Activated naive CD4-positive, alpha-beta T cell treated with anti-CD3 and anti-CD28 coated beads for 36 hours (primary cell): ENCODE measurements around the gene EVI5. TPM values are rescaled to one million over a fixed set of nuclear protein-coding genes. Genes with fewer than 3 reads are reported as not detected.
A peak's percentile ranks its signal among the peaks of the same experiment; 100 is the strongest.

Experiments
- CTCF ChIA-PET: fragments of 350-600 bp; sonication (Branson Sonifier 250); formaldehyde crosslinking; loops from one replicate; lab custom pipeline; 2021; ENCODE audit warnings: antibody characterized with exemption; lab: Charles Lee
- DNase-seq: peaks from one replicate; pipeline ENCODE4 v3.0.0-alpha.2; 2020
- H3K27ac Mint-ChIP-seq: one replicate; pipeline ENCODE4 v1.8.0; 2021; ENCODE audit warnings: mild to moderate bottlenecking, mixed read lengths
- H3K27me3 Mint-ChIP-seq: one replicate; pipeline ENCODE4 v1.8.0; 2021; ENCODE audit warnings: low read depth, mixed read lengths
- H3K36me3 Mint-ChIP-seq: one replicate; pipeline ENCODE4 v1.8.0; 2021; ENCODE audit warnings: low read depth, mixed read lengths
- H3K4me1 Mint-ChIP-seq: one replicate; pipeline ENCODE4 v1.8.0; 2021; ENCODE audit warnings: low read depth, mixed read lengths
- H3K4me3 Mint-ChIP-seq: one replicate; pipeline ENCODE4 v1.8.0; 2021; ENCODE audit warnings: mild to moderate bottlenecking, moderate library complexity, mixed read lengths
- H3K9me3 Mint-ChIP-seq: one replicate; pipeline ENCODE4 v1.8.0; 2021; ENCODE audit warnings: mixed read lengths
- intact Hi-C: fragments of 100-400 bp; cut with micrococcal nuclease; formaldehyde crosslinking; loops from one replicate; pipeline ENCODE4 v1.15.1; 2023
- total RNA-seq, 2 experiments: library from RNA; stranded (reverse); gene quantifications; one replicate each; pipeline ENCODE4 v1.2.3, GENCODE V29; 2021

The EVI5 gene
- total RNA-seq, 2 experiments from 2014 or later: 13.8 to 14.0 TPM

DNA sequence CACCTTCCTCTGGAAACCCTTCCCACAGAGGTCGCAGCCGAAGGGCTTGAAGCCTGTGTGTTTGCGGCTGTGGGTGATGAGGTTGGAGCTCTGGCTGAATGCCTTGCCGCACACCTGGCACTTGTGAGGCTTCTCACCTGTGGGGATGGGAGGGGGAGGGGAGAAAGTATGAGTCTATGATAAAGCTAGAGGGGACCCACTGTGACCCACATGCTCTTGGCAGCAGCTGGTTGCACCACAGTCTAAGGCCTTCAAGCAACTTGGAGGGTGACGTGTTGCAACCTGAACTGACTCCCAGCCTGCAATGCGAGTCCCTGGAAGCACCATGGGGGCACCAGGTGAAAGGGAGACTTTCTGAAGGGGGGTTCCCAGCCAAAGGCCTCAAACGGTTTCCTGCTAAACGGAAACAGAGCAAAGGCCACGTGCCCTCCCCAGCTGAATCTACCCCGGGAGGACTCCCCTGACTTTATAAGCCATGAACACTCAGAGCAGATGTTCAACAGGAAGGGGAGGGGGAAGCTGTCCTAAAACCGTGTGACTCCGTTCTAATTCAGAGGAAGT, 308.8 kb downstream of the EVI5 start:
- H3K4me1 Mint-ChIP-seq: peaks cover 85% of the 10 kb centered on the region
- H3K36me3 Mint-ChIP-seq: peaks cover 73% of the 10 kb centered on the region
- CTCF ChIA-PET: interaction anchor here (0.7 to 4.9 kb wide), 4 partner anchors 9 to 166 kb away, joined by 3 to 49 read pairs (median 17); partner anchors contain the start of gene GFI1
- peak; percentile 94 for DNase-seq
- no peaks in the 10 kb centered on the region for H3K9me3 Mint-ChIP-seq
- intact Hi-C loops: loop anchor here (1.0 to 10.0 kb wide), 5 partner anchors 9 to 971 kb away; partner anchors contain the start of genes CDC7 and DIPK1A
- H3K27ac Mint-ChIP-seq: peak overlapping the region; percentile 87
- peak overlapping the region; percentile 53 for H3K4me3 Mint-ChIP-seq
- no peaks in the 10 kb centered on the region for H3K27me3 Mint-ChIP-seq

DNA sequence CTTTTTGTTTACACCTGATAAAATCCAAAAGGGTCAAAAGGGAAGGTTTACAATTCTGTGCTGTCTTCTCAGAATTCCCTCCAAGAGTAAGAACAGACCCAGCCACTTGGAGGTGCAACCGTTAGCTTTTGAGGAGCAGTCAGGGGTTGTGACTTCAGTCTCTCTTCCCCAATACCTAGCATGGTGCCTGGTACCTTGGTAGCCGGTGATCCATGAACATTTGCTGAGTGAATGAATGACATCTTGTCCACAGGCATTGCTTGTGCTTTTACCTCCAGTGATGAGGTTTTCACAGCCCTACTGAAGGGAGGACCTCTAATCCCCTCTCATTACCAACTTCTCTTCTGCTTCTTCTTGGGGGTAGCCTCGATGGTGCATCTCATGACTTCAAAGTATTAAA, 309.9 kb downstream of the EVI5 start:
- intact Hi-C loops: loop anchor here (5.0 to 10.0 kb wide), 3 partner anchors 487 to 970 kb away; partner anchors contain the start of genes CDC7 and DIPK1A
- H3K27me3 Mint-ChIP-seq: no peaks in the 10 kb centered on the region
- CTCF ChIA-PET: interaction anchor here (0.8 to 4.9 kb wide), 11 partner anchors 10 to 165 kb away, joined by 3 to 49 read pairs (median 4); partner anchors contain the start of gene GFI1
- peak overlapping the region; percentile 87 for H3K27ac Mint-ChIP-seq
- H3K9me3 Mint-ChIP-seq: no peaks in the 10 kb centered on the region
- H3K36me3 Mint-ChIP-seq: peaks cover 70% of the 10 kb centered on the region
- H3K4me3 Mint-ChIP-seq: peak overlapping the region; percentile 36
- peaks cover 83% of the 10 kb centered on the region for H3K4me1 Mint-ChIP-seq
- DNase-seq: no peak

DNA sequence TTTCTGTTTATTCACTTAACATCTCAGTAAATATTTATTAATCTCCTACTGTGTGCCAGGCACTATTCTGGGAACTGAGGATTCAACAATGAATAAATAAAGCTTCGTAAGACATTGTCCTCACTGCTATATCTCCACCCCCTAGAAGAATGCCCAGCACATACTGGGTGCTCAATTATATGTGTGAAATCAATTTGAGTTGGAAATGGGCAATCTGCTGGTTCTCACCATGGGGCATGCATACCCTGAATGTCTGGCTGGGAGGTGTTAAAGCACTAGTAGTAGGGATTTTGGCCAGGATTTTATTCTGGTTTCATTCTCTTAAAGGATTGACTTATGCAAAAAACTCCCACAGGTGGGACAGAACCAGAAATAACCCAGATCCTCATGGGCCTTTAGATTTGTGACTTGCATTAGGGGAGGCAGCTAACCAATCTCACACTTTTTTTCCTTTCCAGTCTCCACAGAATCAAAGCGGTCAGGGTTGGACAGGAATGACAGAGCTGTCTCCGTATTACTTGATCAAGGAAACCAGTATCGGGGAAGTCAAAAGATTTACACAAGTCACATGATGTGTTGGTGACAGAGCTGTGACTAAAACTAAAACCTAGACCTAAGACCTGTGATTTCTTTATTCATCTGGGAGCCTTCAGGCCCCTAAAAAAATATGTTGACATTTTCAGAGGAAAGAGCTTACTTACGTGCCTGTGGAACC, 311.0 kb downstream of the EVI5 start:
- DNase-seq: peak; percentile 81

DNA sequence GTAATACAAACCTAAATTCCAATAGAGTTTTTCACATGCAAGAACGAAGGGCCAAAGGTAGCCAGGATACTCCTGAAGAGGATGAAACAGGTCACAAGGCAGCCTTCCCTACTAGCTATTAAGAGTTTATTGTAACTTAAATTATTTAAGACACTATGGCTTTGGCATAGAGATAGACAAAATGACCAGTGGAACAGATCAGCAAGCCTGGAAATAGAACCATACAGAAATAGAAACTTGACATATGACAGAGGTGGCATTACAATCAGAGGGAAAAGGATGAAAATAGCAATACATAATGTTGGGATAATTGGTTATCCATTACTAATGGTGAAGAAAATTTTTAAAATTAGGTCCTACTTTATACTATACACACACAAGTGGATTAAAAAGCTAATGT, 314.7 kb downstream of the EVI5 start:
- CTCF ChIA-PET: no interaction called here
- H3K4me1 Mint-ChIP-seq: peaks cover 60% of the 10 kb centered on the region
- no peaks in the 10 kb centered on the region for H3K27me3 Mint-ChIP-seq
- intact Hi-C loops: loop anchor here (5.0 to 10.0 kb wide), 3 partner anchors 593 to 965 kb away; partner anchors contain the start of genes CDC7 and DR1
- no peak overlapping the region for H3K4me3 Mint-ChIP-seq
- no peaks in the 10 kb centered on the region for H3K9me3 Mint-ChIP-seq
- no peak overlapping the region for H3K27ac Mint-ChIP-seq
- no peak for DNase-seq
- peaks cover 45% of the 10 kb centered on the region for H3K36me3 Mint-ChIP-seq

More for the DNA sequence above, 311.0 kb downstream of the EVI5 start:
- intact Hi-C loops: loop anchor here (1.0 to 10.0 kb wide), 8 partner anchors 9 to 969 kb away; partner anchors contain the start of genes CDC7 and DR1
- H3K4me3 Mint-ChIP-seq: peak overlapping the region; percentile 30
- H3K27ac Mint-ChIP-seq: peak overlapping the region; percentile 87
- no peaks in the 10 kb centered on the region for H3K27me3 Mint-ChIP-seq
- peaks cover 78% of the 10 kb centered on the region for H3K4me1 Mint-ChIP-seq
- CTCF ChIA-PET: interaction anchor here (0.5 to 4.9 kb wide), 15 partner anchors 9 to 164 kb away, joined by 3 to 49 read pairs (median 4); partner anchors contain the start of gene GFI1
- peaks cover 64% of the 10 kb centered on the region for H3K36me3 Mint-ChIP-seq
- H3K9me3 Mint-ChIP-seq: no peaks in the 10 kb centered on the region

DNA sequence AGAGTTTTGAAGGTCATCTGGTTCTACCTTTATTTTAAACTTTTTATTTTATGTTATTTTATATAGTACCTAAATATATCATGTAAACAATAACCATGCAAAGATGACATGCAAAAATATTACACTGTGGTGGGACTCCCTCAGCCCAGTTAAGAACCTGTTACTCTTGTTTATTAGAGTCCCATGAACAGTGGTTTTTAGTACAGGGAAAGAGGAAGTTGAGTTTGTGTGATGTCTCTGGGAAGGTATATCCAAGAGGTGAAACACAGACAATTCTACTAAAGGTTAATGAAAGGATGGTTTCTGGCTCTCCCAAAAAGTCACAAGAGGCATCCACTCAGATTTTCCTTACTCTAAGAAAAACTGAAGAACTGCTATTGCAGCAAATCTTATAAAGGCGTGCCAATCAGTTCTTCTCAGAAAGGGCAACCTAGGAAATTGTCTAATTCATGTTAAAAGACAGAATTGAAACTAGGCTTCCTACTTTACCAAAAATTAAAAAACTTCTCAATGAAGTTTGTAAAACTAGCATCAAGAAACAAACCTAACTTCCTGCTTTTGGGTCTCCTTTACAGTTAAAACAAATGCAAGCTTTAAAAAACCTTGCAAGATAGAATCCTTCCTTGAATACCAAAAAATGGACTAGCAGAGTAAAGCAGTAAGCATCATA, 318.1 kb downstream of the EVI5 start:
- peaks cover 18% of the 10 kb centered on the region for H3K36me3 Mint-ChIP-seq
- intact Hi-C loops: loop anchor here (10.0 kb wide), 1 partner anchor 462 kb away; no protein-coding TSS in a partner anchor
- H3K9me3 Mint-ChIP-seq: no peaks in the 10 kb centered on the region
- CTCF ChIA-PET: interaction anchor here (1.1 kb wide), 1 partner anchor 157 kb away, joined by 3 read pairs; no protein-coding TSS in a partner anchor
- peaks cover 53% of the 10 kb centered on the region for H3K4me1 Mint-ChIP-seq
- no peak for DNase-seq
- H3K4me3 Mint-ChIP-seq: no peak overlapping the region
- peak overlapping the region; percentile 9 for H3K27ac Mint-ChIP-seq
- H3K27me3 Mint-ChIP-seq: no peaks in the 10 kb centered on the region

DNA sequence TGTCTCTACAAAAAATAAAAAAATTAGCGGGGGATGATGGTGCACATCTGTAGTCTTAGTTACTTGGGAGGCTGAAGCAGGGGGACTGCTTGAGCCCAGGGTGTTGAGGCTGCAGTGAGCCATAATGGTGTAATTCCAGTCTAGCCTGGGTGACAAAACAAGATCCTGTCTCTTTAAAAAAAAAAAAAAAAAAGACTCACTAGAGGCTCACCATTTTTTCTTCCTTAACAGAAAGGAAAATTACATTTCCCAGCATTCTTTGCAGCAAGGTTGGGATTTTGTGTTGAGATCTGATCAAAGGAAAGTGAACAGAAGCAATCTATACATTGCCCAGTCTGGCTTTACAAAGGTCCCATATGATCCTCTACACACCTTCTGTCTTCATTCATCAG, 319.7 kb downstream of the EVI5 start:
- no peak overlapping the region for H3K4me3 Mint-ChIP-seq
- CTCF ChIA-PET: interaction anchor here (0.8 to 1.7 kb wide), 4 partner anchors 9 to 151 kb away, joined by 3 to 4 read pairs (median 4); no protein-coding TSS in a partner anchor
- peaks cover 55% of the 10 kb centered on the region for H3K4me1 Mint-ChIP-seq
- no peaks in the 10 kb centered on the region for H3K9me3 Mint-ChIP-seq
- H3K36me3 Mint-ChIP-seq: peaks cover 13% of the 10 kb centered on the region
- intact Hi-C loops: loop anchor here (1.0 to 10.0 kb wide), 2 partner anchors 9 to 460 kb away; no protein-coding TSS in a partner anchor
- no peaks in the 10 kb centered on the region for H3K27me3 Mint-ChIP-seq
- DNase-seq: no peak
- H3K27ac Mint-ChIP-seq: no peak overlapping the region

DNA sequence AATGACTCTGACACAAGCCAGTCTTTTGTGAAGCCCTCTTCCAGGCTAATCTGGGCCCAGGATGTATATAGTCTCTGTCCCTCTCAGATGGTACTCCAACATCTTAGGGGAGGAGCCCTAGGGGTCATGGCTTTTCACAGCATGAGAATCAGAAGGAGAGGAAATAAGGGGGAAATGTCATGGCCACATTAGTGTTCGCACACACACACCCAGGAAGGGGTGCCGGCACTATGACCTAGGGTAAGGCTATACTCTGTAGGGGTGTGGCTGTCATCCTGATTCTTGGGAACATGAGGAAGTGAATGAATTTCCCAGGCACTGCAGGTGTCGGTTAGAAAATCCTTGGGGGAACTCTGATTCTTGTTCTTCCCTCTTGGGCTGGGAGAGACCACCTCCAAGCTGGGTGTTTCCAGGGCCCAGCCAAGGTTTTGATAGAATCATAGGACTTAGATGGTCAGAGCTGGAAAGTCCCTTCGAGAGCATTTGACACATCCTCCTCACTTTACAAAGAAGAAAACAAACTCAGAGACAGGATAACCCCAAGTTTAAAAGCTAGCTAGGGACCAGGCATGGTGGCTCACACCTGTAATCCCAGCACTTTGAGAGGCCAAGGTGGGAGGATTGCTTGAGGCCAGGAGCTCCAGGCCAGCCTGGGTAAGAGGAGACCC, 320.2 kb downstream of the EVI5 start:
- Mint-ChIP-seq H3K4me1 (peaks cover 59% of the 10 kb centered on the region), H3K4me3 (no peak overlapping the region), H3K36me3 (peaks cover 13% of the 10 kb centered on the region), H3K27ac (peak overlapping the region; percentile 54), H3K9me3 (no peaks in the 10 kb centered on the region), H3K27me3 (no peaks in the 10 kb centered on the region)
- intact Hi-C loops: loop anchor here (1.0 to 10.0 kb wide), 2 partner anchors 10 to 460 kb away; no protein-coding TSS in a partner anchor
- CTCF ChIA-PET: interaction anchor here (1.5 to 1.7 kb wide), 2 partner anchors 10 to 150 kb away, joined by 3 to 4 read pairs; no protein-coding TSS in a partner anchor
- DNase-seq: no peak

DNA sequence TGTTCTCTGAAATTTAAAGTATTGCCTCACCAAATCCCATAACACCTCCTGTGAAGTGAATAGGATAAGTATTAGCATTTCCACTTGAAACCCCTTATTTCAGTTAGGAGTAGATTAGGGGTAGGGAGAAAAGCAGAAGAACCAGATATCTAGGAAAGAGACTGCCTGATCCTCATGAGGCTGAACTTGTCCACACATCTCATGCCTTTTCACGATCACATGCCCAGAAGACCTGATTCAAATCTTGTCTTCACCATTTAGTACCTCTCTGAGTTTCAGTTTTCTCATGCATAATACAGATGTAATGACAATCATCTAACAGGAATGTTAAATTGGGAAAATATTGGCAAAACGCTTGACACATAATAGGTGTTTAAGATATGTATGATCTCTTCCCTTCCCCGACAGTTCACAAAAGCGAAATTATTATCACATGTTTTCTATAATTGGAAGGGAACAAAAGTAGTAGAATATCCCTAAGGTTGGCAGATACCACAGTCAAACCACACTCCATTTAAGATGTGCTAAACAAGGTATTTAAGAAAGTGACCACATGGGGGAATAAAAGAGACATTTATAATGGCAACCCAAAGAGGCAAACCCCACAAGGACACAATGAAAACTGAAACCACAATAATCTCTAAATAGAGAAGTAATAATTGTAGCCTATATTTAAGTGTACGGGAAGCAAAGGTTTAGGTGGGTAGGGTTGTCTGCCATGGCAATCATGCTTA, 323.4 kb downstream of the EVI5 start:
- DNase-seq: no peak
- Mint-ChIP-seq H3K27ac (no peak overlapping the region), H3K36me3 (peaks cover 6% of the 10 kb centered on the region), H3K4me3 (no peak overlapping the region), H3K27me3 (no peaks in the 10 kb centered on the region), H3K9me3 (no peaks in the 10 kb centered on the region), H3K4me1 (peaks cover 50% of the 10 kb centered on the region)
- intact Hi-C loops: loop anchor here (1.0 to 10.0 kb wide), 2 partner anchors 138 to 457 kb away; no protein-coding TSS in a partner anchor
- CTCF ChIA-PET: interaction anchor here (0.6 to 1.2 kb wide), 3 partner anchors 18 to 149 kb away, joined by 3 to 6 read pairs (median 5); no protein-coding TSS in a partner anchor

DNA sequence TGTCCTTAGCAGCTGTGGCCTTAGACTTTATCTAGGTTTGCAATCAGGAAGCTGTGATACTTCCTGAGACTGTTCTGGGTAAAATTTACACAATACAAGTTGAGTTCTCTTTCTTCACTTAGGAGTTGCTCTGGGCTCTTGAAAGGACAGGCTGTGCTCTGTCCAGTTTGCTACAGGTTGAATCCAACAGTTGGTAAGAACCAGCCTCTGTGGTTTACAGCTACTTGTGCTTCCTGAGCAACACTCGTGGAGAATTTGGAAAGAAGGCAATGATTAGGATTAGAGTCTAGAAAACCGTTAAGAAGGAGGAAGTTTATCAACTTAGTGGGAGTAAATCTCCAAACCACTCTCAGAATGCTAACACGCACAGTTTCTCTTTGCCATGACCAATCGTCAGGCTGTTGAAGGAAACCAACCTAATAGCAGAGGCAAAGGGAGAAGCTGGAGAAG, 325.0 kb downstream of the EVI5 start:
- H3K4me1 Mint-ChIP-seq: peaks cover 36% of the 10 kb centered on the region
- intact Hi-C loops: loop anchor here (10.0 kb wide), 1 partner anchor 455 kb away; no protein-coding TSS in a partner anchor
- no peak for DNase-seq
- no peak overlapping the region for H3K27ac Mint-ChIP-seq
- H3K27me3 Mint-ChIP-seq: no peaks in the 10 kb centered on the region
- no peak overlapping the region for H3K4me3 Mint-ChIP-seq
- no peaks in the 10 kb centered on the region for H3K36me3 Mint-ChIP-seq
- H3K9me3 Mint-ChIP-seq: no peaks in the 10 kb centered on the region
- CTCF ChIA-PET: interaction anchor here (0.6 to 1.4 kb wide), 4 partner anchors 20 to 164 kb away, joined by 3 to 6 read pairs (median 3); no protein-coding TSS in a partner anchor
